Left lung (tissue), 10 donors: Measurements from ENCODE around the gene NR6A1. TPM values are rescaled to one million over a fixed set of nuclear protein-coding genes. Genes with fewer than 3 reads are reported as not detected.

Experiments used
- ATAC-seq: fragments of 200-7000 bp; cut with Tn5 transposase; one replicate; pipeline ENCODE4 v1.9.1; 2020; ENCODE audit warnings: moderate library complexity
- DNase-seq, 4 donors: peaks; one replicate each; pipeline ENCODE4 v3.0.0-alpha.2; 2013 to 2020
- H3K27ac ChIP-seq, 2 donors: fragments of 200-600 bp; sonication (generic) in 1 of 2; one replicate each; pipeline versions ENCODE4 v1.5.0 to v1.8.0; 2020 to 2021
- H3K27me3 ChIP-seq, 2 donors: fragments of 200-600 bp; sonication (generic) in 1 of 2; one replicate each; pipeline versions ENCODE4 v1.5.0 to v1.8.0; 2020 to 2021
- H3K36me3 ChIP-seq, 2 donors: fragments of 200-600 bp; sonication (generic) in 1 of 2; one replicate each; pipeline versions ENCODE4 v1.5.0 to v1.8.0; 2020 to 2021
- H3K4me1 ChIP-seq, 2 donors: fragments of 200-600 bp; one replicate each; pipeline ENCODE4 v1.8.0; 2021
- H3K4me3 ChIP-seq, 2 donors: fragments of 200-600 bp; sonication (generic) in 1 of 2; one replicate each; pipeline versions ENCODE4 v1.5.0 to v1.8.0; 2020 to 2021; ENCODE audit warnings: mild to moderate bottlenecking in 1 of 2
- H3K9me3 ChIP-seq, 2 donors: fragments of 200-600 bp; sonication (generic) in 1 of 2; one replicate each; pipeline versions ENCODE4 v1.5.0 to v1.8.0; 2020 to 2021
- CTCF ChIP-seq, 2 donors: fragments of 200-600 bp; sonication (generic) in 1 of 2; IDR thresholded peaks; one replicate each; pipeline versions ENCODE4 v1.5.0 to v1.8.0; 2021; ENCODE audit warnings: antibody characterized with exemption in 2 of 2
- intact Hi-C, 2 donors: fragments of 100-400 bp; cut with DNase I; formaldehyde crosslinking; loops; one replicate each; pipeline versions ENCODE4 v1.11.2 to v1.14.2; 2022
- polyA plus RNA-seq, 6 donors: library from polyadenylated mRNA; unstranded; fragments of 120-200 nt; gene quantifications; one replicate each; pipeline ENCODE4 v1.2.1, GENCODE V29; 2013; ENCODE audit not compliant: insufficient read length in 6 of 6
- total RNA-seq, 2 donors: library from RNA; stranded (reverse); fragmentation: NEBNext Ultra II Directional; extraction: Animal tissue kit (Norgen Biotek cat#: 25700); gene quantifications; one replicate each; pipeline ENCODE4 v1.2.1, GENCODE V29; 2021
- donor health status: DM: no; HTN: yes; CAD: no.
- donor health status: DM: no; HTN: no; CAD: no.

Gene NR6A1
- total and polyA plus RNA-seq, 8 donors, result 1.2 to 4.1 (median 1.7) TPM

GRCh38 chr9:124475158-124475867 is 295.8 kb downstream of the NR6A1 start:
- intact Hi-C loops, result no loop called here
- Histone ChIP-seq H3K9me3 (no peaks in the 10 kb centered on the region), H3K36me3 (no peaks in the 10 kb centered on the region), H3K4me1 (peaks cover 0 to 18% of the 10 kb centered on the region in 2 donors), H3K27me3 (peaks cover 24 to 71% of the 10 kb centered on the region in 2 donors), H3K4me3 (no peak overlapping the region), H3K27ac (no peak overlapping the region)
- DNase-seq (peak in 1 of 4 donors; percentile 63), ATAC-seq (no peak)
- TF ChIP-seq CTCF (IDR thresholded peaks at IDR 0.05), result no peak

GRCh38 chr9:124474151-124474550 is 297.0 kb downstream of the NR6A1 start:
- Histone ChIP-seq H3K36me3 (no peaks in the 10 kb centered on the region), H3K27me3 (peaks cover 24 to 64% of the 10 kb centered on the region in 2 donors), H3K4me1 (peaks cover 0 to 18% of the 10 kb centered on the region in 2 donors), H3K9me3 (no peaks in the 10 kb centered on the region), H3K4me3 (no peak overlapping the region), H3K27ac (no peak overlapping the region)
- ATAC-seq (no peak), DNase-seq (peak in 1 of 4 donors; percentile 7)
- no peak for TF ChIP-seq CTCF (IDR thresholded peaks at IDR 0.05)
- intact Hi-C loops, result no loop called here

GRCh38 chr9:124473310-124473709 is 297.8 kb downstream of the NR6A1 start:
- Histone ChIP-seq H3K27ac (no peak overlapping the region), H3K4me1 (peaks cover 0 to 18% of the 10 kb centered on the region in 2 donors), H3K36me3 (no peaks in the 10 kb centered on the region), H3K9me3 (no peaks in the 10 kb centered on the region), H3K4me3 (no peak overlapping the region), H3K27me3 (peaks cover 16 to 56% of the 10 kb centered on the region in 2 donors)
- intact Hi-C loops, result no loop called here
- no peak for TF ChIP-seq CTCF (IDR thresholded peaks at IDR 0.05)
- no peak for ATAC-seq
- DNase-seq, result peak in 1 of 4 donors; percentile 58

GRCh38 chr9:124472770-124473169 is 298.3 kb downstream of the NR6A1 start:
- Histone ChIP-seq H3K36me3 (no peaks in the 10 kb centered on the region), H3K4me1 (peaks cover 0 to 14% of the 10 kb centered on the region in 2 donors), H3K27me3 (peaks cover 11 to 51% of the 10 kb centered on the region in 2 donors), H3K4me3 (no peak overlapping the region), H3K27ac (no peak overlapping the region), H3K9me3 (no peaks in the 10 kb centered on the region)
- no peak for TF ChIP-seq CTCF (IDR thresholded peaks at IDR 0.05)
- ATAC-seq (no peak), DNase-seq (peak in 1 of 4 donors; percentile 63)
- intact Hi-C loops, result no loop called here

- no peaks in the 10 kb centered on the region for H3K9me3 ChIP-seq
- ATAC-seq (no peak), DNase-seq (peak in 1 of 4 donors; percentile 71)
- intact Hi-C loops, result no loop called here
- TF ChIP-seq CTCF (IDR thresholded peaks at IDR 0.05), result no peak
- H3K27ac ChIP-seq, result no peak overlapping the region
- no peak overlapping the region for H3K4me3 ChIP-seq
- no peaks in the 10 kb centered on the region for H3K36me3 ChIP-seq
- H3K27me3 ChIP-seq, result peaks cover 2 to 43% of the 10 kb centered on the region in 2 donors
- H3K4me1 ChIP-seq, result peaks cover 0 to 9% of the 10 kb centered on the region in 2 donors
These were observed 299.4 kb downstream of the NR6A1 start for GRCh38 chr9:124471761-124472160.
